ENCODE results near the gene ENPEP. TPM values are rescaled to one million over a fixed set of nuclear protein-coding genes. Genes with fewer than 3 reads are reported as not detected.
A peak's percentile ranks its signal among the peaks of the same experiment; 100 is the strongest.
"Not testable (repeated sequence)": the region's sequence is repeated elsewhere in the genome, so short reads cannot be mapped to it uniquely, and the experiment has no call there.

The ENPEP gene
- total and polyA plus RNA-seq, 4 donors = 4.5 to 41.5 (median 25.5) TPM

GRCh38 chr4:110437292-110437691 lies 38.7 kb upstream of the ENPEP start:
- H3K36me3 ChIP-seq (ENCODE audit: control insufficient read depth in 4 of 4, insufficient read depth in 3 of 4, low read depth in 1 of 4, low read length in 3 of 4); H3K27ac ChIP-seq (ENCODE audit: low read depth in 1 of 2, low read length in 2 of 2); H3K9ac ChIP-seq (ENCODE audit: low read depth in 1 of 2, low read length in 2 of 2); H3K27me3 ChIP-seq (ENCODE audit: control insufficient read depth in 4 of 4, insufficient read depth in 4 of 4, low read length in 3 of 4); DNase-seq (ENCODE audit: low spot score); H3K9me3 ChIP-seq (ENCODE audit: control insufficient read depth in 4 of 4, low read length in 3 of 4); H3K4me3 ChIP-seq (ENCODE audit: low read depth in 1 of 3, low read length in 3 of 3); H3K4me1 ChIP-seq (ENCODE audit: control insufficient read depth in 4 of 4, insufficient read depth in 4 of 4, low read length in 3 of 4): not testable (repeated sequence)
- TF ChIP-seq HNF4A (conservative IDR thresholded peaks at IDR 0.05) = peak in 1 of 2 donors; percentile 30
- WGBS = 83% methylated on average over 3 of the region's 3 CpGs

GRCh38 chr4:110439209-110439608 lies 36.7 kb upstream of the ENPEP start:
- WGBS = 98% methylated on average over 1 of the region's 1 CpG
- not testable (repeated sequence) for H3K36me3 ChIP-seq (ENCODE audit: control insufficient read depth in 4 of 4, insufficient read depth in 3 of 4, low read depth in 1 of 4, low read length in 3 of 4)

DNA sequence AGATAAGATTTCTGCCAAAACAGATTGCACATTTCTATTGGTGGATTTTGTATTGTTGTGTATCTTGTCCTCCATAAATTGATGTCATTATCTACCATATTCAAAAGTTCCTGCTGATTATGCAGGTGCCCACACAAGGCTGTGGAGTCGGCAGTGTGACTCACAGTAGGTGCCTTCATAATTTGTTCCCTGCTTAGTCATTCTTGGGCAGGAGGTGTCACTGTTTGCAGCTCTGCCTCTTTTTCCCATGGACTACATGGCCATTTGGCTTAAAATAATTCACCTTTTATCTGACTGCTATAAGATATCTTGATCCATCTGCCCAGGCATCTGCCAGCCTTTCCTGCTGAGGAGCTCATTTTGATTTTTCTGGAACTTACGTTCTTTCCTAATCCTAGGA lies 33.6 kb upstream of the ENPEP start:
- Histone ChIP-seq H3K27me3 (ENCODE audit: control insufficient read depth in 4 of 4, insufficient read depth in 4 of 4, low read length in 3 of 4) (no peaks in the 10 kb centered on the region), H3K4me1 (ENCODE audit: control insufficient read depth in 4 of 4, insufficient read depth in 4 of 4, low read length in 3 of 4) (no peaks in the 10 kb centered on the region), H3K4me3 (ENCODE audit: low read depth in 1 of 3, low read length in 3 of 3) (no peak overlapping the region), H3K9me3 (ENCODE audit: control insufficient read depth in 4 of 4, low read length in 3 of 4) (no peaks in the 10 kb centered on the region), H3K27ac (ENCODE audit: low read depth in 1 of 2, low read length in 2 of 2) (no peak overlapping the region), H3K36me3 (ENCODE audit: control insufficient read depth in 4 of 4, insufficient read depth in 3 of 4, low read depth in 1 of 4, low read length in 3 of 4) (no peaks in the 10 kb centered on the region), H3K9ac (ENCODE audit: low read depth in 1 of 2, low read length in 2 of 2) (no peak overlapping the region)
- no peak for DNase-seq (ENCODE audit: low spot score)
- TF ChIP-seq, protein P1, sequence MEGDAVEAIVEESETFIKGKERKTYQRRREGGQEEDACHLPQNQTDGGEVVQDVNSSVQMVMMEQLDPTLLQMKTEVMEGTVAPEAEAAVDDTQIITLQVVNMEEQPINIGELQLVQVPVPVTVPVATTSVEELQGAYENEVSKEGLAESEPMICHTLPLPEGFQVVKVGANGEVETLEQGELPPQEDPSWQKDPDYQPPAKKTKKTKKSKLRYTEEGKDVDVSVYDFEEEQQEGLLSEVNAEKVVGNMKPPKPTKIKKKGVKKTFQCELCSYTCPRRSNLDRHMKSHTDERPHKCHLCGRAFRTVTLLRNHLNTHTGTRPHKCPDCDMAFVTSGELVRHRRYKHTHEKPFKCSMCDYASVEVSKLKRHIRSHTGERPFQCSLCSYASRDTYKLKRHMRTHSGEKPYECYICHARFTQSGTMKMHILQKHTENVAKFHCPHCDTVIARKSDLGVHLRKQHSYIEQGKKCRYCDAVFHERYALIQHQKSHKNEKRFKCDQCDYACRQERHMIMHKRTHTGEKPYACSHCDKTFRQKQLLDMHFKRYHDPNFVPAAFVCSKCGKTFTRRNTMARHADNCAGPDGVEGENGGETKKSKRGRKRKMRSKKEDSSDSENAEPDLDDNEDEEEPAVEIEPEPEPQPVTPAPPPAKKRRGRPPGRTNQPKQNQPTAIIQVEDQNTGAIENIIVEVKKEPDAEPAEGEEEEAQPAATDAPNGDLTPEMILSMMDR (IDR thresholded peaks at IDR 0.05; ENCODE audit: low read depth, low read length, missing input control) = peak; percentile 30
- TF ChIP-seq FOXA2 (IDR thresholded peaks at IDR 0.05) (no peak), RAD21 (IDR thresholded peaks at IDR 0.05) (peak; percentile 70 to 72)
- 80% methylated on average over 2 of the region's 2 CpGs for WGBS

More at GRCh38 chr4:110439209-110439608, 36.7 kb upstream of the ENPEP start:
- not testable (repeated sequence) for DNase-seq (ENCODE audit: low spot score); H3K9me3 ChIP-seq (ENCODE audit: control insufficient read depth in 4 of 4, low read length in 3 of 4); H3K27ac ChIP-seq (ENCODE audit: low read depth in 1 of 2, low read length in 2 of 2); H3K4me1 ChIP-seq (ENCODE audit: control insufficient read depth in 4 of 4, insufficient read depth in 4 of 4, low read length in 3 of 4); H3K4me3 ChIP-seq (ENCODE audit: low read depth in 1 of 3, low read length in 3 of 3); H3K9ac ChIP-seq (ENCODE audit: low read depth in 1 of 2, low read length in 2 of 2); H3K27me3 ChIP-seq (ENCODE audit: control insufficient read depth in 4 of 4, insufficient read depth in 4 of 4, low read length in 3 of 4)

DNA sequence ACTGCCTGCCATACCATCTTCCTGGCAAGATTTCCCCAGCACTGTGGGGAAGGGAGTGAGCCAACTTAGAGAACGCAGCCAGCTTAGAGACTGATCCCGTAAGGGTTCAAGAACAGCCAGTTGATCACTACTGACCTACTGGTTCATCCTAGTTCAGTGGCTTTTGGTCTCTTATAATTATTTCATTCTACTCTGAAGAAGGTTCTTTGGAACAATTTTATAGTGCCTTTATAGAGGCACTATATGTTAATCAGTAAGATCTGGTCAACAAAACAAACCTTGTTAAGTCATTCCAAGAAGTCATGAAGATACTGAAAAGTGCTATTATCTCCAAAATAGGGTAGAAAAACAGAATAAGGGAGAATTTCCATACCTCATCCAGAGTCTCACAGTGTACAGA lies 33.2 kb upstream of the ENPEP start:
- Histone ChIP-seq H3K27ac (ENCODE audit: low read depth in 1 of 2, low read length in 2 of 2) (no peak overlapping the region), H3K4me3 (ENCODE audit: low read depth in 1 of 3, low read length in 3 of 3) (no peak overlapping the region), H3K4me1 (ENCODE audit: control insufficient read depth in 4 of 4, insufficient read depth in 4 of 4, low read length in 3 of 4) (no peaks in the 10 kb centered on the region), H3K36me3 (ENCODE audit: control insufficient read depth in 4 of 4, insufficient read depth in 3 of 4, low read depth in 1 of 4, low read length in 3 of 4) (no peaks in the 10 kb centered on the region), H3K9ac (ENCODE audit: low read depth in 1 of 2, low read length in 2 of 2) (no peak overlapping the region), H3K27me3 (ENCODE audit: control insufficient read depth in 4 of 4, insufficient read depth in 4 of 4, low read length in 3 of 4) (no peaks in the 10 kb centered on the region), H3K9me3 (ENCODE audit: control insufficient read depth in 4 of 4, low read length in 3 of 4) (no peaks in the 10 kb centered on the region)
- WGBS = 86% methylated on average over 2 of the region's 2 CpGs
- DNase-seq (ENCODE audit: low spot score) = no peak
- TF ChIP-seq REST (IDR thresholded peaks at IDR 0.05) (no peak), HNF4G (IDR thresholded peaks at IDR 0.05) (no peak), ZBTB33 (IDR thresholded peaks at IDR 0.05) (no peak), EGR1 (IDR thresholded peaks at IDR 0.05; ENCODE audit: low read depth in 2 of 2) (no peak), GABPA (IDR thresholded peaks at IDR 0.05 in 1 of 2, conservative IDR thresholded peaks at IDR 0.05 in 1 of 2) (no peak), RAD21 (IDR thresholded peaks at IDR 0.05) (no peak), RXRA (IDR thresholded peaks at IDR 0.05) (no peak), FOXA1 (IDR thresholded peaks at IDR 0.05) (no peak), YY1 (IDR thresholded peaks at IDR 0.05) (no peak), NR2F2 (IDR thresholded peaks at IDR 0.05) (no peak), FOXA2 (IDR thresholded peaks at IDR 0.05) (no peak)
- TF ChIP-seq, protein P1 (IDR thresholded peaks at IDR 0.05; ENCODE audit: low read depth, low read length, missing input control) = no peak
- TF ChIP-seq, protein P2, sequence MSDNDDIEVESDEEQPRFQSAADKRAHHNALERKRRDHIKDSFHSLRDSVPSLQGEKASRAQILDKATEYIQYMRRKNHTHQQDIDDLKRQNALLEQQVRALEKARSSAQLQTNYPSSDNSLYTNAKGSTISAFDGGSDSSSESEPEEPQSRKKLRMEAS (IDR thresholded peaks at IDR 0.05) = no peak
